Stimulated activated CD8-positive, alpha-beta memory T cell treated with anti-CD3 and anti-CD28 coated beads, Interleukin-7, amount 100 ng/mL, for 4 hours (primary cell): Measurements from ENCODE around the gene MSI1.

Source experiments
- DNase-seq, 2 donors: peaks; one replicate each; pipeline ENCODE4 v3.0.0-alpha.2; 2020; ENCODE audit warnings: low read depth in 2 of 2

Gene MSI1

DNA sequence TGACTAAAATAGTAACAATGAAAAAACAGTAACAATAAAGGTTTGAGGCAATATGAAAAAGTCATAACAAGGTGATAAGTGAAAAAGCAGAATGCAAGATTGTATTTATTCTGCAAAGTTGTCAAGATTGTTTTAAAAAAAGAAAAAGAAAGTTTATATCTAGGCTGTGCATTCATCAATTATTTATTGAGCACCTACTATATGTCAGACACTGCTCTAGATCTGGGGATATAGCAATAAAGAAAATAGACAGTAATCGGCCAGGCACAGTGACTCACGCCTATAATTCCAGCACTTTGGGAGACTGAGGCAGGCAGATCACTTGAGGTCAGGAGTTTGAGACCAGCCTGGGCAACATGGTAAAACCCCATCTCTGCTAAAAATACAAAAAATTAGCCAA is 45.2 kb downstream of the MSI1 start:
- no peak for DNase-seq

DNA sequence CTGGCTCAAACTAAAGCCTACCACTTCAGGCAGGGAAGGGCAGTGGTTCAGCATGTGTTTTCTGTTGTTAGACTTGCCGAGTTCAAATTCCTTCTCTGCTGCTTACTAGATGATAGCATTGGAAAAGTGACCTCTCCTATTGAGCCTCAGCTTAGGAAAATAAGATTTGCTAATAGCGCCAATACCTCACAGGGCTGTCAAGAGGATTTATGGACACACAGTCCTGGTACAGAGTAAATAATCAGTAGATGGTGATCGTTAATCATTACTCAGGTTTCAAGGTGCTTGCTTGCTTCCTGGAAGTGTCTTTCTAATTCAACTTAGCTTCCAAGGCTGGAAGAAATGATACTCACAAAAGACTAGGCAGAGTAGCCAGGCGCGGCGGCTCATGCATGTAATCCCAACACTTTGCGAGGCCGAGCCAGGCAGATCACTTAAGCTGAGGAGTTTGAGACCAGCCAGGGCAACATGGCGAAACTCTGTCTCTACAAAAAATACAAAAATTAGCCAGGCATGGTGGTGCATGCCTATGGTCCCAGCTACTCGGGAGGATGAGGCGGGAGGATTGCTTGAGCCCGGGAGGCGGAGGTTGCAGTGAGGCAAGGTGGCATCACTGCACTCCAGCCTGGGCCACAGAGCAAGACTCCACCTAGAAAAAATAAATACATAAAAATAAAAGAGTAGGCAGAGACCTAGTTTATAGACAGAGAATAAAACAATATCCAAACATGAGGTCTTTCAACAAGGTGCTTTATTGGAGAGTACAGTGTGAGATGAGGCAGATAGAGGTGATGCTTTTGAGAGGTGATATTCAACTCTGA is 47.4 kb downstream of the MSI1 start:
- no peak for DNase-seq

DNA sequence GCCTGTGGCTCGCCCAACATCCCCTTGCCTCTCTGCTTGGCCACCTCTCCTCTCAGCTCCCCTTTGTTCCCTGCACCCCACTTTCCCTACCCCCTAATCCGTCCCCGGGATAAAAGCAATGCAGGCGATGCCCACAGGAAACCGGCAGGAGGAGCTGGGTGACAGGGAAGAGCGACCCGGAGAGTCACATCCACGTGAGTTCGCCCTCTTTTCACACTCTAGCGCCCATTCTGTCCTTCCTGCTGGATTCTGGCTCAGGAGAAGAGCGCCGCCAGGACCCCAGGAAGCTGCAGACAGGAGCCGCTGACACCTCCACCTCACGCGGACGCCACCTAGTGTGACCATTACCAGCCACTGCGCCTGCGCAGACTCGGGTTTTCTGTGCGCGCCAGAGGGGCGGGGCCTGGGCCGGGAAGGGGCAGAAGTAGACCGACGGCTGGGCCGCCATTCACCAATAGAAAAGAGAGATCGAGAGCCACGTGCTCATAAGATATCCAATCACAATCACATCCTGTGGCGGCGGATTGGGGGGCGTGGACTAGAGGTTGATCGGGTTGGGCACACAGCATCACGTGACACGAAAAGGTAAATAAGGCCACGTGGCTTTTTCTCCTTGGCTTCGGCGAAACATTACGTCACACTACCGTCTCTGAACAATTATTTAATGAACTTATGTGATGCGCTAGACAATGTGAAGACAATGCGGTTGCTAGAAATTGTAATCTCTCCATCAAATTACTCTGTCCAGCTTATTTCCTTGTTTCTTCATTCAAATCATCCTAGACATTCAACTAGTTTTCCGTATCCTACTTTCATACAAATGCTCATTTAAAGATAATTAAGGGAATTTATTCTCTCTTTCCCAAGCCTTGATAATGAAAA is 51.5 kb downstream of the MSI1 start:
- DNase-seq = peak; percentile 99 to 100

DNA sequence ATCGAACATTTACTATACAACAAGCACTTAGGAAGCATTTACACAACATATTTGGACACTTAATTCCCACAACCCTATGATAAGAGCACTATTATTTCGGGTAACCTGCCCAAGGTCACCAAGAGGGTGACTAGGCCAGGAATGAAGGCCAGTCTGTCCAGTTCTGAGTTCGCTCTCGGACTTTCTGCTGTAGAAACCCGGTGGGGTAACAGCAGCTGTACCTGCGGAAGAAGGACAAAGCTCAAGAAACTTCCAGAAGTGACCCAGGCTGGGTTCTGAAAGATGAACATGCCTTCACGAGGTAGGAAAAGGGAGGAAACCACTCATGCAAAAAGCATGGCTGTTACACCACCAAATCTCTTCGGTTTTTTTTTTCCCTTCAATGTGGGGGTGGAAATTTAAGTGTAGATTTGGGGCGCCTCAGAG is 52.2 kb downstream of the MSI1 start:
- no peak for DNase-seq

DNA sequence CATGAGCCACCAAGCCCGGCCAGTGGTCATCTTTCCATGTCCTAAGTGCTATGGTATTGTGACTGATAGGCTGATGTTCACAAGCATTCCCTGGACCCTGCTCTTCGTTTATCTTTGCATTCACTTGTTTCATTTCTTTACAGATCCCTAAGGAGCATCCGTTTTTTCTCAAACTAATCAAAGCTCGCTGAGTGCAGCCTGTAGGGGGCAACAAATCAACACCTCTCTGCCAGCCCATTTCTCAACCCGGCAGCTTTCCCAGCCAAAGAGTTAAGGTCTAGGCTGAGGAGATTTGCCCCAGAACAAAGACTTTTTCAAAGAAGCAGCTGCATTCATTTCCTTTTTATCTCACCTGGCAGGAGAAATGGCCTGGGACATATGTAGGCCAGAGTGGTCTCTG is 54.7 kb downstream of the MSI1 start:
- DNase-seq = no peak

DNA sequence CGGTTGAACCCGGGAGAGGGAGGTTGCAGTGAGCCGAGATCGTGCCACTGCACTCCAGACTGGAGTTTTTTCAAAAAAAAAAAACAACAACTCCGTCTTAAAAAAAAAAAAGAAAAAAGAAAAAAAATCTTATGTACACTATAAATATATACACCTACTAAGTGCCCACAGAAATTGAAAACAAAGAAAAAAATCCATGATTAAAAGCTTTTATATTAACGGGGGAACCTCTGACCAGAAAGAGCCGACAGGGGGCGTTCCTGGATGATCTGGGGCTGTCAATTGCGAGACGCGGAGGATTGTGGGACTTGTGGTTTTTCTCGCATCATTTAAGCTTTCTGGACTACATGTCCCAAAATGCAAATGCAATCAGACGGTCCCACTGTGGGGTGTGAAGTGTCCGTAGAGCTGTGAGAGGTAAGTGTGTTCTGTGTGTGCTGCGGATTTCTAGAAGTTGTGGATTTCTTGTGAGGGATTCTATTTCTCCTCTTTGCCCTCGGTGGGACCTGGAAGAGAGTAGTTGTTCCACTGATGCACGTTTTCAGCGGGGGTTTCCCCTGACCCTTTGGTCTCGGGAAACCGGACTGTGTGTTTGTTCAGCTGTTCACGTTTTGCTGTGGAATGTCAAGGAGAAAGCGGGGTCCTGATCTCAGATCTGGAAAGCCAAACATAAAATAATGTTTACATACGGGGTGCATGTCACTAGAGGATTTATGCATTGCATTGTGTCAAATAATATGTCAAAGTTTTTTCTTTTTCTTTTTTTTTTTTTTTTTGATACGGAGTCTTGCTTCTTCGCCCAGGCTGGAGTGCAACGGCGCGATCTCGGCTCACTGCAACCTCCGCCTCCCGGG is 66.8 kb downstream of the MSI1 start, which contains the start of gene SIRT4:
Gene SIRT4, plus strand, starts transcription at position 360 of the 854 bp plus-strand sequence. CDS start 1,241 bp downstream, outside the sequence.
- peak; percentile 78 to 84 for DNase-seq

DNA sequence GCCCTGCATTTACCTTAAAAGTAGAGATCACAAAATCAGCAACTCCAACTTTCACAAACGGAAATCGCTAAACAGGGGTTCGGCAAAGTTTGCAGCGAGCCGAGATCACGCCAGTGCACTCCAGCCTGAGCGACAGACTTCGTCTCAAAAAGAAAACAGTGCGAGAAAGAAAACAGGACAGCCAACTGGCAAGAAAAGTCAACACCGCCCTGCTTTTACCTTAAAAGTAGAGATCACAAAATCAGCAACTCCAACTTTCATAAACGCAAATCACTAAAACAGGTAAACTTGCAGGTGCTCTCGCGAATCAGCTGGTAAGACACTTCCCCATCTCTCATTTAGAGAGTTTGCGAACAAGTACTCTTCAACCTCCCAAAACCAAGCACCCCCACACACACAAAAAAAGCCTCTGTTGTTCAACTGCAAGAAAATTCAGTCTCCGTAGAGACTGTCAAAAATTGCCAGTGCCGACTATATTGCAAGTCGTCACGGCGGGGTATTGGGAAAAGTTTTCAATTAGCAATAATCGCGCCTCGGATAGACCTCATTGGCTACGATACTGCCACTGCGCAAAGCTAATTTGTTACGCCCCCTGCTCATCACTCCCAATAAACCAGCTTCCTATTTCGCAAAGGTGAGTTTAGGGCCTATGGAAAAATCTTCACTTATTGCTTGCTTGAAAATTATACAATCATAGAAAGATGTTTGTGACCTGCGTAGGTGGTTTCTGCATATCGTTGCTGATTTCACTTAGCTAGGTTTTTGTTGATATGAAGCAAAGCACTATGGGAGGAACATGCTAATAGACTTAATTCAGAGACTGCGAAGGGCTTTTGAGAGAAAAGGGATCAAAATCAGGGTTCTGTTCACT is 76.1 kb downstream of the MSI1 start, which contains the start of gene RNU4-1:
Gene RNU4-1, minus strand, starts transcription at position 577 of the 871 bp plus-strand sequence.
- peak; percentile 51 to 74 for DNase-seq

DNA sequence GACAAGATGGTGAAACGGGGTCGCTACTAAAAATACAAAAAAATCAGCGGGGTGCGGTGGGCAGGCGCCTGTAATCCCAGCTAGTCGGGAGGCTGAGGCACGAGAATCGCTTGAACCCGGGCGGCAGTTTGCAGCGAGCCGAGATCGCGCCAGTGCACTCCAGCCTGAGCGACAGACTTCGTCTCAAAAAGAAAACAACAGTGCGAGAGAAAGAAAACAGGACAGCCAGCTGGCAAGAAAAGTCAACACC is 76.6 kb downstream of the MSI1 start:
- no peak for DNase-seq
